ENCODE data around the gene CDK16.

DNA sequence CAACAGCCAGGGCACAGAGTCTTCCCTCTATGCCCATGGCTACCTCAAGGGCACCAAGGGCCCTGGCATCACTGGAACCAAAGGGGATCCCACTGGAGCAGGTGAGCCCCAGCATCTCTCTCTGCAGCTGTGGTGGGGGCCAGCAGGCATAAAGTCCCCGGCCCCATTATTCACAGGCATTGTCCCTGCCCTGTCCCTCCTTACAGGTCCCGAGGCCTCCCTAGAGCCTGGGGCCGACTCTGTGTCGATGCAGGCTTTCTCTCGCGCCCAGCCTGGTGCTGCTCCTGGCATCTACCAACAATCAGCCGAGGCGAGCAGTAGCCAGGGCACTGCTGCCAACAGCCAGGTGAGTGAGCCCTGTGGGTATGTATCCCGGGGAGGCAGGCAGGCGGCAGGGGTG is 37.2 kb upstream of the CDK16 start:
- TF ChIP-seq, protein P1, sequence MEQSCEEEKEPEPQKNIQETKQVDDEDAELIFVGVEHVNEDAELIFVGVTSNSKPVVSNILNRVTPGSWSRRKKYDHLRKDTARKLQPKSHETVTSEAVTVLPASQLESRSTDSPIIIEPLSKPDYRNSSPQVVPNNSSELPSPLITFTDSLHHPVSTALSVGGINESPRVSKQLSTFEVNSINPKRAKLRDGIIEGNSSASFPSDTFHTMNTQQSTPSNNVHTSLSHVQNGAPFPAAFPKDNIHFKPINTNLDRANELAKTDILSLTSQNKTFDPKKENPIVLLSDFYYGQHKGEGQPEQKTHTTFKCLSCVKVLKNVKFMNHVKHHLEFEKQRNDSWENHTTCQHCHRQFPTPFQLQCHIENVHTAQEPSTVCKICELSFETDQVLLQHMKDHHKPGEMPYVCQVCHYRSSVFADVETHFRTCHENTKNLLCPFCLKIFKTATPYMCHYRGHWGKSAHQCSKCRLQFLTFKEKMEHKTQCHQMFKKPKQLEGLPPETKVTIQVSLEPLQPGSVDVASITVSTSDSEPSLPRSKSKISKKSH (CRISPR knock-in tag; IDR thresholded peaks at IDR 0.05; ENCODE audit: borderline replicate concordance), result no peak
- TF ChIP-seq ADNP (CRISPR knock-in tag; IDR thresholded peaks at IDR 0.05) (no peak), CTCF (CRISPR knock-in tag; IDR thresholded peaks at IDR 0.05) (no peak), POLR2A (IDR thresholded peaks at IDR 0.05; ENCODE audit: insufficient read depth in 1 of 2, low read depth in 2 of 2, low read length in 2 of 2) (no peak), TCF12 (IDR thresholded peaks at IDR 0.05) (no peak), TCF12 (CRISPR knock-in tag; IDR thresholded peaks at IDR 0.05) (no peak), YEATS2 (CRISPR knock-in tag; IDR thresholded peaks at IDR 0.05; ENCODE audit: borderline replicate concordance) (no peak), SIN3A (IDR thresholded peaks at IDR 0.05; ENCODE audit: borderline replicate concordance, low read depth, low read length) (no peak)
- TF ChIP-seq, protein P2, sequence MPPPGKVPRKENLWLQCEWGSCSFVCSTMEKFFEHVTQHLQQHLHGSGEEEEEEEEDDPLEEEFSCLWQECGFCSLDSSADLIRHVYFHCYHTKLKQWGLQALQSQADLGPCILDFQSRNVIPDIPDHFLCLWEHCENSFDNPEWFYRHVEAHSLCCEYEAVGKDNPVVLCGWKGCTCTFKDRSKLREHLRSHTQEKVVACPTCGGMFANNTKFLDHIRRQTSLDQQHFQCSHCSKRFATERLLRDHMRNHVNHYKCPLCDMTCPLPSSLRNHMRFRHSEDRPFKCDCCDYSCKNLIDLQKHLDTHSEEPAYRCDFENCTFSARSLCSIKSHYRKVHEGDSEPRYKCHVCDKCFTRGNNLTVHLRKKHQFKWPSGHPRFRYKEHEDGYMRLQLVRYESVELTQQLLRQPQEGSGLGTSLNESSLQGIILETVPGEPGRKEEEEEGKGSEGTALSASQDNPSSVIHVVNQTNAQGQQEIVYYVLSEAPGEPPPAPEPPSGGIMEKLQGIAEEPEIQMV (CRISPR knock-in tag; IDR thresholded peaks at IDR 0.05; ENCODE audit: low read depth), result no peak

Data from HepG2 (cell line).